Breast epithelium (tissue), 4 donors: Measurements from ENCODE around the gene F2RL1. TPM values are rescaled to one million over a fixed set of nuclear protein-coding genes. Genes with fewer than 3 reads are reported as not detected.

Experiments
- DNase-seq, 2 donors: peaks; one replicate each; pipeline ENCODE4 v3.0.0-alpha.2; 2019; ENCODE audit warnings: low spot score in 2 of 2
- H3K27ac ChIP-seq, 2 donors: fragments of 200-600 bp; sonication (generic) in 1 of 2; one replicate each; pipeline ENCODE4 v1.5.1; 2016 to 2019; ENCODE audit warnings: mild to moderate bottlenecking in 1 of 2
- H3K27me3 ChIP-seq, 2 donors: fragments of 200-600 bp; sonication (generic) in 1 of 2; one replicate each; pipeline versions ENCODE4 v1.5.1 to v1.6.0; 2017 to 2019; ENCODE audit warnings: control low read depth in 1 of 2, mild to moderate bottlenecking in 1 of 2
- H3K36me3 ChIP-seq: fragments of 200-600 bp; one replicate; pipeline ENCODE4 v1.5.1; 2019
- H3K4me1 ChIP-seq, 2 donors: fragments of 200-600 bp; sonication (generic); one replicate each; pipeline ENCODE4 v1.5.1; 2016 to 2019; ENCODE audit warnings: control low read depth in 1 of 2
- H3K4me3 ChIP-seq, 3 donors: fragments of 200-600 bp; sonication (generic); 1 replicate in 2 of 3; 2 replicates in 1 of 3; pipeline ENCODE4 v1.5.1; 2016 to 2019; ENCODE audit warnings: mild to moderate bottlenecking in 3 of 3, moderate library complexity in 2 of 3
- H3K9me3 ChIP-seq, 2 donors: fragments of 200-600 bp; sonication (generic) in 1 of 2; one replicate each; pipeline ENCODE4 v1.5.1; 2016 to 2019; ENCODE audit warnings: control low read depth in 1 of 2
- CTCF ChIP-seq, 3 donors: fragments of 450-650 bp; IDR thresholded peaks; one replicate each; pipeline ENCODE4 v1.5.1; 2016 to 2017; ENCODE audit warnings: antibody characterized with exemption in 3 of 3, mild to moderate bottlenecking in 3 of 3, moderate library complexity in 3 of 3
- POLR2A ChIP-seq: fragments of 450-650 bp; IDR thresholded peaks from one replicate; pipeline ENCODE4 v1.6.1; 2016; ENCODE audit warnings: antibody characterized with exemption, mild to moderate bottlenecking, moderate library complexity
- POLR2AphosphoS5 ChIP-seq, 3 donors: sonication (generic); formaldehyde crosslinking; IDR thresholded peaks; one replicate each; pipeline ENCODE4 v1.6.1; 2017; ENCODE audit warnings: antibody characterized with exemption in 3 of 3
- intact Hi-C: fragments of 100-400 bp; cut with DNase I; formaldehyde crosslinking; loops from one replicate; pipeline ENCODE4 v1.15.1; 2023; ENCODE audit warnings: low total_unique reads
- total RNA-seq, 3 donors: library from RNA; depleted of rRNA; stranded (reverse); fragments of >200 nt; gene quantifications; one replicate each; pipeline ENCODE4 v1.1.0, GENCODE V29; 2016

Gene F2RL1
- total RNA-seq, 3 donors from 2014 or later = 0.64 to 13.8 (median 5.6) TPM

DNA sequence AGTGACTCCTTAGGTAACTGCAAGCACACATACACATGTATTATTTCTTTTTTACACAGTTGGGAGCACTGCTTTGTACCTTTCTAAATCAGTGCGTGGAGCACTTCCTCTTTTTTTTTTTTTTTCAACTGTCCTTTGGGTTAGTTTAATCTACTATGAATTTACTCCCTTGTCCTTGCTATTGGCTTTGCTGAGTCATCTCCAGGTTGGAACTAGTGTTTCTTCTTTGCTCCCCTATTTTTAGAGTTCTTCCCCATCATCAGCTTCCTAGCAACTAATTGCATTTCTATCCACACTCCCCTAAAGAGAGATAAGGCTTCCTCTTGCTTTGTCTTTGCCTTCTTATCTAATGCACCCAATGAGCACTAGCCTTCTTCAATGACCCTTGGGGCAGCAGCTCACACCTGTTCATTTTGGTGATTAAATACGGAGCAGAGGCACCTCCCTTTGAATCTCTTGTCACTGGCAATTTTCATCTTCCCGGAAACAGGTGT lies 55.3 kb downstream of the F2RL1 start:
- Histone ChIP-seq H3K4me1 (no peaks in the 10 kb centered on the region), H3K27ac (no peak overlapping the region), H3K9me3 (no peaks in the 10 kb centered on the region), H3K36me3 (no peaks in the 10 kb centered on the region), H3K4me3 (no peak overlapping the region), H3K27me3 (no peaks in the 10 kb centered on the region)
- TF ChIP-seq CTCF (IDR thresholded peaks at IDR 0.05) (no peak), POLR2AphosphoS5 (IDR thresholded peaks at IDR 0.05) (no peak), POLR2A (no peak)
- intact Hi-C loops = no loop called here
- DNase-seq = no peak

Other genes with a start within 250 kb of the F2RL1 start
- 1 to 10 TPM in 2 of 3 donors, under 1 TPM in 1; under 0.01 to 3.4 (median 2.9) TPM for gene F2RL2, start 195.6 kb upstream of the F2RL1 start, total RNA-seq
- 10 to 100 TPM; 15.1 to 39.4 (median 27.2) TPM for gene F2R, start 102.9 kb upstream of the F2RL1 start, total RNA-seq
- 1 to 10 TPM in 1 of 3 donors, under 1 TPM in 1, not detected in 1; 0.33 to 1.0 TPM for gene S100Z, start 31.0 kb downstream of the F2RL1 start, total RNA-seq
- 1 to 10 TPM in 2 of 3 donors, under 1 TPM in 1; 0.73 to 5.1 (median 2.3) TPM for gene CRHBP, start 134.0 kb downstream of the F2RL1 start, total RNA-seq
- gene AGGF1, start 211.4 kb downstream of the F2RL1 start, total RNA-seq = 10 to 100 TPM; 19.3 to 25.6 (median 25.6) TPM